Gastroesophageal sphincter (tissue), 4 donors: ENCODE data around the gene LDLRAD4. TPM values are rescaled to one million over a fixed set of nuclear protein-coding genes. Genes with fewer than 3 reads are reported as not detected.

Source experiments
- ATAC-seq: fragments of 150-250 bp; one replicate; pipeline ENCODE4 v1.9.1; 2016; ENCODE audit warnings: mild to moderate bottlenecking, moderate library complexity
- H3K27ac ChIP-seq, 4 donors: fragments of 200-600 bp; sonication (generic) in 3 of 4; 1 replicate in 3 of 4; 2 replicates in 1 of 4; pipeline ENCODE4 v1.5.1; 2016 to 2019
- H3K27me3 ChIP-seq: fragments of 200-600 bp; sonication (generic); one replicate; pipeline ENCODE4 v1.5.1; 2019
- H3K36me3 ChIP-seq, 2 donors: fragments of 200-600 bp; sonication (generic); one replicate each; pipeline ENCODE4 v1.5.1; 2019; ENCODE audit warnings: control low read depth in 1 of 2
- H3K4me1 ChIP-seq, 3 donors: fragments of 200-600 bp; sonication (generic); 1 replicate in 2 of 3; 2 replicates in 1 of 3; pipeline ENCODE4 v1.5.1; 2016 to 2019; ENCODE audit warnings: control low read depth in 2 of 3
- H3K4me3 ChIP-seq, 2 donors: fragments of 200-600 bp; sonication (generic); one replicate each; pipeline ENCODE4 v1.5.1; 2019; ENCODE audit warnings: mild to moderate bottlenecking in 1 of 2, moderate library complexity in 1 of 2
- H3K9me3 ChIP-seq, 3 donors: fragments of 200-600 bp; sonication (generic); one replicate each; pipeline ENCODE4 v1.5.1; 2017 to 2019; ENCODE audit warnings: control low read depth in 2 of 3
- CTCF ChIP-seq, 4 experiments: fragments of 200-600 bp in 2 of 4; fragments of 450-650 bp in 2 of 4; sonication (generic) in 1 of 4; IDR thresholded peaks; one replicate each; pipeline ENCODE4 v1.5.1; 2017 to 2019; ENCODE audit warnings: antibody characterized with exemption in 4 of 4, mild to moderate bottlenecking in 2 of 4, moderate library complexity in 2 of 4
- EP300 ChIP-seq: sonication (generic); formaldehyde crosslinking; IDR thresholded peaks from one replicate; pipeline ENCODE4 v1.6.1; 2017; ENCODE audit warnings: antibody characterized with exemption, mild to moderate bottlenecking
- POLR2A ChIP-seq, 2 donors: fragments of 450-650 bp; IDR thresholded peaks; one replicate each; pipeline ENCODE4 v1.6.1; 2017; ENCODE audit warnings: antibody characterized with exemption in 2 of 2, mild to moderate bottlenecking in 2 of 2, moderate library complexity in 1 of 2
- POLR2AphosphoS5 ChIP-seq: sonication (generic); formaldehyde crosslinking; IDR thresholded peaks from one replicate; pipeline ENCODE4 v1.6.1; 2017; ENCODE audit warnings: antibody characterized with exemption
- WGBS, 2 donors: methylation state at CpG; one replicate each; pipeline ENCODE4 v1.1.5; 2018; ENCODE audit warnings: low coverage in 1 of 2; 5-methylcytosine and 5-hydroxymethylcytosine counted together
- total RNA-seq, 4 donors: library from RNA; depleted of rRNA; stranded (reverse); fragments of >200 nt; gene quantifications; one replicate each; pipeline ENCODE4 v1.1.0, GENCODE V29; 2016

The LDLRAD4 gene
- total RNA-seq, 4 donors from 2014 or later = 28.1 to 85.9 (median 55.2) TPM

- no peak overlapping the region for H3K4me3 ChIP-seq
- ATAC-seq = no peak
- no peaks in the 10 kb centered on the region for H3K36me3 ChIP-seq
- H3K4me1 ChIP-seq = peaks cover 0 to 18% (median 2%) of the 10 kb centered on the region in 3 donors
- H3K27ac ChIP-seq = no peak overlapping the region
- TF ChIP-seq CTCF (IDR thresholded peaks at IDR 0.05) (no peak), POLR2A (IDR thresholded peaks at IDR 0.05) (no peak), EP300 (no peak), POLR2AphosphoS5 (no peak)
- no peaks in the 10 kb centered on the region for H3K9me3 ChIP-seq
- H3K27me3 ChIP-seq = no peaks in the 10 kb centered on the region
- 60 to 98% methylated on average over 1 to 5 of the region's 5 CpGs for WGBS, 2 donors
Measured at GRCh38 chr18:13572148-13572547, 353.6 kb downstream of the LDLRAD4 start.

DNA sequence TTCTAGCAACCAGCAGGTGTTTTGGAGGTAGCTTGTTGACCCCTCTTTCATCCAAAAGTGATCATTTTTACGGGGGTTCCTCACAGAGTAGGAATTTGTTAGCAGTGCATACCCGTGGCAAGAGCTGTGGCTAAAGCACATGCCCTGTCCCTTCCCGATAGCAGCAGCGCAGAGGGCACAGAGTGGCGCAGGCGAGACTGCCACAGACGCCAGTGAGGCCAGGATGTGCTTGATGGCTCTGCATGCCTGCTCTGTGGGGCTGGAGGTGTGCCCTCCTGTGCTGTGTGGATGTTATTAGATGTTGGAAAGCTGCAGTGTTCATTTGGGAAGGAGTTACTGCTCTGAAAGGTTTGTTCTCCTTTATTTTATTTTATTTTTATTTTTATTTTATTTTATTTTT lies 354.2 kb downstream of the LDLRAD4 start:
- Histone ChIP-seq H3K4me3 (no peak overlapping the region), H3K4me1 (peaks cover 0 to 19% (median 0%) of the 10 kb centered on the region in 3 donors), H3K9me3 (no peaks in the 10 kb centered on the region), H3K27me3 (no peaks in the 10 kb centered on the region), H3K27ac (no peak overlapping the region), H3K36me3 (no peaks in the 10 kb centered on the region)
- no peak for ATAC-seq
- TF ChIP-seq CTCF (IDR thresholded peaks at IDR 0.05) = no peak
- TF ChIP-seq EP300 = no peak
- no peak for TF ChIP-seq POLR2AphosphoS5
- WGBS, 2 donors = 86 to 96% methylated on average over 1 to 5 of the region's 7 CpGs

- H3K4me1 ChIP-seq = peaks cover 0 to 22% (median 0%) of the 10 kb centered on the region in 3 donors
- TF ChIP-seq EP300 (no peak), POLR2AphosphoS5 (no peak)
- 95 to 96% methylated on average over 3 to 4 of the region's 7 CpGs for WGBS, 2 donors
- no peaks in the 10 kb centered on the region for H3K9me3 ChIP-seq
- no peak overlapping the region for H3K27ac ChIP-seq
- H3K4me3 ChIP-seq = no peak overlapping the region
- no peak for ATAC-seq
- no peaks in the 10 kb centered on the region for H3K27me3 ChIP-seq
- H3K36me3 ChIP-seq = no peaks in the 10 kb centered on the region
Measured at GRCh38 chr18:13573750-13574149, 355.2 kb downstream of the LDLRAD4 start.

GRCh38 chr18:13574355-13574754 lies 355.8 kb downstream of the LDLRAD4 start:
- no peaks in the 10 kb centered on the region for H3K9me3 ChIP-seq
- no peak for TF ChIP-seq POLR2A (IDR thresholded peaks at IDR 0.05)
- no peak for TF ChIP-seq CTCF (IDR thresholded peaks at IDR 0.05)
- TF ChIP-seq POLR2AphosphoS5 = no peak
- no peak for TF ChIP-seq EP300
- no peaks in the 10 kb centered on the region for H3K36me3 ChIP-seq
- no peak overlapping the region for H3K27ac ChIP-seq
- H3K4me1 ChIP-seq = peaks cover 0 to 25% (median 0%) of the 10 kb centered on the region in 3 donors
- no peaks in the 10 kb centered on the region for H3K27me3 ChIP-seq
- no peak overlapping the region for H3K4me3 ChIP-seq
- WGBS, 2 donors = 97 to 100% methylated on average over 5 to 8 of the region's 10 CpGs
- ATAC-seq = no peak

GRCh38 chr18:13574761-13575160 lies 356.2 kb downstream of the LDLRAD4 start:
- H3K4me3 ChIP-seq = no peak overlapping the region
- no peak overlapping the region for H3K27ac ChIP-seq
- peaks cover 0 to 29% (median 0%) of the 10 kb centered on the region in 3 donors for H3K4me1 ChIP-seq
- no peaks in the 10 kb centered on the region for H3K9me3 ChIP-seq
- no peak for TF ChIP-seq POLR2AphosphoS5
- TF ChIP-seq CTCF (IDR thresholded peaks at IDR 0.05) = no peak
- TF ChIP-seq POLR2A (IDR thresholded peaks at IDR 0.05) = no peak
- TF ChIP-seq EP300 = no peak
- 38% methylated on average over 1 of the region's 1 CpG; no CpG with 5 or more reads in 1 of the 2 donors for WGBS, 2 donors
- no peaks in the 10 kb centered on the region for H3K27me3 ChIP-seq
- no peaks in the 10 kb centered on the region for H3K36me3 ChIP-seq
- no peak for ATAC-seq
